ES-I3 (cell line): Measurements from ENCODE around the gene RIPOR3.
"Not testable (repeated sequence)": the region's sequence is repeated elsewhere in the genome, so short reads cannot be mapped to it uniquely, and the experiment has no call there.

Experiments used
- H3K36me3 ChIP-seq: 2 replicates; pipeline ENCODE4 v1.6.1; 2013; ENCODE audit warnings: mild to moderate bottlenecking, low read length, control low read depth, moderate library complexity; ENCODE audit not compliant: insufficient read depth
- H3K4me1 ChIP-seq: 2 replicates; pipeline ENCODE4 v1.6.1; 2013; ENCODE audit warnings: mild to moderate bottlenecking, control low read depth, low read length; ENCODE audit not compliant: insufficient read depth
- H3K9ac ChIP-seq: 2 replicates; pipeline ENCODE4 v1.6.1; 2013; ENCODE audit warnings: low read depth, mild to moderate bottlenecking, low read length, moderate library complexity
- H3K9me3 ChIP-seq: 2 replicates; pipeline ENCODE4 v1.6.1; 2013; ENCODE audit warnings: mild to moderate bottlenecking, low read length, moderate library complexity; ENCODE audit not compliant: control insufficient read depth, insufficient read depth

Gene RIPOR3

DNA sequence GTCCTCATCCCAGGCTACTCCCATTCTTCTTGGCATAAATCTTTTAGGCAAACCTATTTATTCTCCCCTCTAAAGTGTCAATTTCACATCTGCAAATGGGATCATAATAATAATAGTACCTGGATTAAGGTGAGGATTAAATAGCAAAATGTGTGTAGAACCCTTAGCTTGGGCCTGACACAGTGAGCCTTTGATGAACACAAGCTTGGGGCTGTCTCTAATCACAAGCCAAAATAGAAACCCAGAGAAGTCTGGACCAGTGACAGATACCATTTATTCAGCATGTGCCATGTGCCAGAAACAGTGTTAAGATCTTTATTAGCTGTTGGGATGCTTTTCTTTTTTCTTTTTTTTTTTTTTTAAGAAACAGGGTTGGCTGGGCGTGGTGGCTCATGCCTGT is 25.2 kb upstream of the RIPOR3 start:
- Histone ChIP-seq H3K36me3 (no peaks in the 10 kb centered on the region), H3K4me1 (peaks cover 12% of the 10 kb centered on the region), H3K9ac (no peak overlapping the region), H3K9me3 (no peaks in the 10 kb centered on the region)

DNA sequence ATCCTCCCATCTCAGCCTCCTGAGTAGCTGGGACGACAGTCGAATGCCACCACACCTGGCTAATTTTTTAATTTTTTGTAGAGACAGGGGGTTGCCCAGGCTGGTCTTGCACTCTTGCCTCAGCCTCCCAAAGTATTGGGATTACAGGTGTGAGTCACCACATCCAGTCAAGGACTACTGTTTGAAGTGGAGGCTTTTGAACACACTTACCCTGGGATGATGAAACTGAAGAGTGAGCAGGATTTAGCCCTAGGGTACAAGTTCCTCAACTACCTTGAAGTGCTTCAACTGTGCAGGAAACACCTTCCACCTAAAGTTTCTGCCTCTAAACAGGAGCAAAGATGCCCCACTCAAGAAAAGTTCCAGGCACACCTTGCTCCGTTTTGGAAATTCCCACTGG is 24.4 kb upstream of the RIPOR3 start:
- Histone ChIP-seq H3K36me3 (no peaks in the 10 kb centered on the region), H3K9ac (no peak overlapping the region), H3K4me1 (peaks cover 12% of the 10 kb centered on the region), H3K9me3 (no peaks in the 10 kb centered on the region)

DNA sequence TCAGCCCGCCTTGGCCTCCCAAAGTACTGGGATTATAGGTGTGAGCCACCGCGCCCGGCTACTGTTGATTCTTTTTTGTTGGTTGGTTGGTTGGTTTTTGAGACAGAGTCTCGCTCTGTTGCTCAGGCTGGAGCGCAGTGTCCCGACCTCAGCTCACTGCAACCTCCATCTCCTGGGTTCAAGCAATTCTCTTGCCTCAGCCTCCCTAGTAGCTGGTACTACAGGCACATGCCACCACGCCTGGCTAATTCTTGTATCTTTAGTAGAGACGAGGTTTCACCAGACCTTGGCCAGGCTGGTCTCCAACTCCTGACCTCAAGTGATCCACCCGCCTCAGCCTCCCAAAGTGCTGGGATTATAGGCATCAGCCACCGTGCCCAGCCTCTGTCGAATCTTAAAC is 23.1 kb upstream of the RIPOR3 start:
- H3K36me3 ChIP-seq, H3K9ac ChIP-seq, H3K9me3 ChIP-seq: not testable (repeated sequence)
- H3K4me1 ChIP-seq: peaks cover 12% of the 10 kb centered on the region

GRCh38 chr20:50713657-50714101 is 22.3 kb upstream of the RIPOR3 start:
- Histone ChIP-seq H3K9ac (no peak overlapping the region), H3K4me1 (peaks cover 12% of the 10 kb centered on the region), H3K36me3 (no peaks in the 10 kb centered on the region), H3K9me3 (no peaks in the 10 kb centered on the region)

- no peaks in the 10 kb centered on the region for H3K36me3 ChIP-seq
- no peak overlapping the region for H3K9ac ChIP-seq
- no peaks in the 10 kb centered on the region for H3K9me3 ChIP-seq
- H3K4me1 ChIP-seq: peaks cover 9% of the 10 kb centered on the region
These were observed 21.7 kb upstream of the RIPOR3 start for GRCh38 chr20:50712771-50713656.

DNA sequence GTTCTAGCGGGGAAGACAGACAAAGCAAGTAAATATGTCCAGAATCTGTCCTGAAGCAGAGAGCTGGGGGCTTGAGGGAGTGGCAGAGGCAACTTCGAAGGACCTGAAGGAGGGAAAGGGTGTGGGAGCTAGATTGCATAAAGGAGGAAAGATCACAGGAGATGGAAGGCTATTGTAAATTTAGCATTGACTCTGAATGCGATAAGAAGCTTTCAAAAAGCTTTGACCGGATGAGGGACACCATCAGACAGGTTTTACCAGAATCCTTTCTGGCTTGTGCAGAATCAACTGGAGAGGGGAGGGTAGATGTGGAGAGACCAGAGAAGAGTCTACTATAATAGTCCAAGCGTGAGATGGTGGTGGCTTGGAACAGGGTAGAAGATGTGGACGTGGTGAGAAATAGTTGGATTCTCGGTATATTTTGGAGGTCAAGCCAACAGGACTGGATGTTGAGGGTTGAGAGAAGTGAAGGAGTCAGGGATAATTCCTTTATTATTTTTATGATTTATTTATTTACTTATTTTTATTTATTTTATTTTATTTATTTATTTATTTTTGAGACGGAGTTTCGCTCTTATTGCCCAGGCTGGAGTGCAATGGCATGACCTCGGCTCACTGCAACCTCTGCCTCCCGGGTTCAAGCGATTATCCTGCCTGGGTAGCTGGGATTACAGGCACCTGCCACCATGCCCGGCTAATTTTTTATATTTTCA is 19.9 kb upstream of the RIPOR3 start:
- Histone ChIP-seq H3K36me3 (no peaks in the 10 kb centered on the region), H3K9ac (no peak overlapping the region), H3K4me1 (peaks cover 6% of the 10 kb centered on the region; the same call in 1 of the 2 replicates), H3K9me3 (no peaks in the 10 kb centered on the region)

GRCh38 chr20:50710492-50711063 is 19.2 kb upstream of the RIPOR3 start:
- Histone ChIP-seq H3K9me3 (no peaks in the 10 kb centered on the region), H3K36me3 (no peaks in the 10 kb centered on the region), H3K4me1 (peaks cover 6% of the 10 kb centered on the region; the same call in 1 of the 2 replicates), H3K9ac (no peak overlapping the region)

- peaks cover 12% of the 10 kb centered on the region for H3K4me1 ChIP-seq
- no peaks in the 10 kb centered on the region for H3K9me3 ChIP-seq
- no peak overlapping the region for H3K9ac ChIP-seq
- H3K36me3 ChIP-seq: no peaks in the 10 kb centered on the region
These were observed 18.3 kb upstream of the RIPOR3 start for GRCh38 chr20:50709636-50709973.

DNA sequence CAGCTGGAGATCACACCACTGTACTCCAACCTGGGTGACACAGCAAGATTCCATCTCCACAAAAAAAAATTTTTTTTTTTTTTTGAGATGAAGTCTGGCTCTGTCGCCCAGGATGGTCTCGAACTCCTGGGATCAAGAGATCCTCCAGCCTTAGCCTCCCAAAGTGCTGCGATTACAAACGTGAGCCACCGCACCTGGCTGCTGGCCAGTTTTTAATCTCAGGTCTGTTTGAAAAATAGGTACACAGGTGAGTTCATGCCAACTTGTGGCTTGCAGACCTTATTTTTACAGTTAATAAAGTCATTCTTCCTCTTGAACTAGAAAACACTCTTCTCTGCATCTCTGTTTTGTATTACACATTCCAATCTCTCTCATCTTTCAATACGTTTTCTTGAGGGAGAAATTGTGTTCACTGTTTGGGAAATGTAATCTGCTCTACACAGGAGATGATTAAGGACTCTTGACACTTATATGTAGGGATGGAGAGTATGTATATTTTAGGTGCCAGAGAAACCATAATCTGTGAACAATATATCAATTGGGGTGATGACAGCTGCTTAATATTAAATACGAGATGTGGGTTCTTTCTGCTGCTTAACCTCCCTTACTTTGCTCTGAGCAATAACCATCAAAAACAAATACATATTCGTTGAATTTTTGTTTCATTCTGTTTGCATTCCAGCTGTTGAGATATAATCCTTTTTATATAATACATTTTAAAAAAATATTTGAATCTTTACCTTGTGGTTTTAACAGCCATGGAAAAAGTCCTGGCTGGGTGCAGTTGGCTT is 17.7 kb upstream of the RIPOR3 start:
- H3K4me1 ChIP-seq: peaks cover 14% of the 10 kb centered on the region
- H3K36me3 ChIP-seq: no peaks in the 10 kb centered on the region
- H3K9ac ChIP-seq: no peak overlapping the region
- H3K9me3 ChIP-seq: no peaks in the 10 kb centered on the region

DNA sequence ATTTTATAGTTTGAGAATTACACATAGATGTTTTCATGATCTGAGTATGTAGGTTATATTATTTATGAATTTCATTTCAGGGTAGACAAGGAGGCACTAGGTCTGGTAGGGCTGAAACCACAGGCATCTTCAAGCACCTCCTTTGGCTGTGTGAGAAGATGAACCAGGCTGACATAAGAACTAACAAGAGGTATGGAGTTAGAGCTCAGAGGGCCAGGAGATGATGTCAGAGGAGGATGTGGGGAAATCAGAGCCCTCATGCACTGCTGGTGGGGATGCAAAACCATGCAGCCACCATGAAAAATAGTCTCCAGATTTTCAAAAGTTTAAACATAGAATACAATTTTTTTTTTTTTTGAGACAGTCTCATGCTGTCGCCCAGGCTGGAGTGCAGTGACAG is 13.6 kb upstream of the RIPOR3 start:
- peaks cover 17% of the 10 kb centered on the region for H3K4me1 ChIP-seq
- H3K9ac ChIP-seq: no peak overlapping the region
- no peaks in the 10 kb centered on the region for H3K36me3 ChIP-seq
- H3K9me3 ChIP-seq: no peaks in the 10 kb centered on the region

- Histone ChIP-seq H3K9me3 (no peaks in the 10 kb centered on the region), H3K4me1 (peaks cover 17% of the 10 kb centered on the region), H3K9ac (no peak overlapping the region), H3K36me3 (no peaks in the 10 kb centered on the region)
These were observed 13.2 kb upstream of the RIPOR3 start for GRCh38 chr20:50704514-50704913.

GRCh38 chr20:50703651-50704438 is 12.5 kb upstream of the RIPOR3 start:
- H3K9ac ChIP-seq, H3K36me3 ChIP-seq, H3K9me3 ChIP-seq: not testable (repeated sequence)
- H3K4me1 ChIP-seq: peaks cover 17% of the 10 kb centered on the region

- H3K9me3 ChIP-seq: no peaks in the 10 kb centered on the region
These were observed 10.0 kb upstream of the RIPOR3 start for GRCh38 chr20:50701041-50701963.

More at GRCh38 chr20:50701041-50701963, 10.0 kb upstream of the RIPOR3 start:
- H3K4me1 ChIP-seq: peaks cover 17% of the 10 kb centered on the region
- no peak overlapping the region for H3K9ac ChIP-seq
- H3K36me3 ChIP-seq: no peaks in the 10 kb centered on the region
